C4-2B (cell line): Measurements from ENCODE around the gene CACNB3.

Experiments used
- H3K27ac ChIP-seq: fragments of 450-650 bp; 2 replicates; pipeline ENCODE4 v1.5.1; 2017
- ZFX ChIP-seq: fragments of 450-650 bp; IDR thresholded peaks from 2 replicates; pipeline ENCODE4 v1.6.1; 2017
- TF ChIP-seq, protein P1 (sequence below): fragments of 450-650 bp; conservative IDR thresholded peaks from 2 replicates; pipeline ENCODE4 v1.5.1; 2017; ENCODE audit warnings: mild to moderate bottlenecking

The CACNB3 gene

GRCh38 chr12:48861111-48861510 lies 42.8 kb downstream of the CACNB3 start:
- H3K27ac ChIP-seq, result no peak overlapping the region
- TF ChIP-seq ZFX, result no peak
- TF ChIP-seq, protein P1, sequence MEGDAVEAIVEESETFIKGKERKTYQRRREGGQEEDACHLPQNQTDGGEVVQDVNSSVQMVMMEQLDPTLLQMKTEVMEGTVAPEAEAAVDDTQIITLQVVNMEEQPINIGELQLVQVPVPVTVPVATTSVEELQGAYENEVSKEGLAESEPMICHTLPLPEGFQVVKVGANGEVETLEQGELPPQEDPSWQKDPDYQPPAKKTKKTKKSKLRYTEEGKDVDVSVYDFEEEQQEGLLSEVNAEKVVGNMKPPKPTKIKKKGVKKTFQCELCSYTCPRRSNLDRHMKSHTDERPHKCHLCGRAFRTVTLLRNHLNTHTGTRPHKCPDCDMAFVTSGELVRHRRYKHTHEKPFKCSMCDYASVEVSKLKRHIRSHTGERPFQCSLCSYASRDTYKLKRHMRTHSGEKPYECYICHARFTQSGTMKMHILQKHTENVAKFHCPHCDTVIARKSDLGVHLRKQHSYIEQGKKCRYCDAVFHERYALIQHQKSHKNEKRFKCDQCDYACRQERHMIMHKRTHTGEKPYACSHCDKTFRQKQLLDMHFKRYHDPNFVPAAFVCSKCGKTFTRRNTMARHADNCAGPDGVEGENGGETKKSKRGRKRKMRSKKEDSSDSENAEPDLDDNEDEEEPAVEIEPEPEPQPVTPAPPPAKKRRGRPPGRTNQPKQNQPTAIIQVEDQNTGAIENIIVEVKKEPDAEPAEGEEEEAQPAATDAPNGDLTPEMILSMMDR, result no peak

GRCh38 chr12:48862760-48863159 lies 44.5 kb downstream of the CACNB3 start:
- no peak for TF ChIP-seq ZFX
- TF ChIP-seq, protein P1, result no peak
- no peak overlapping the region for H3K27ac ChIP-seq

GRCh38 chr12:48863291-48863690 lies 45.0 kb downstream of the CACNB3 start:
- H3K27ac ChIP-seq, result no peak overlapping the region
- TF ChIP-seq, protein P1, result no peak
- TF ChIP-seq ZFX, result no peak

GRCh38 chr12:48865281-48866051 lies 47.2 kb downstream of the CACNB3 start, which contains the start of gene RND1:
RND1 (minus strand) TSS chr12:48865870; CDS start chr12:48865767, 103 bp downstream.
- TF ChIP-seq, protein P1, result no peak
- TF ChIP-seq ZFX, result no peak
- peak within 1 kb of the TSS; percentile 44 for H3K27ac ChIP-seq

DNA sequence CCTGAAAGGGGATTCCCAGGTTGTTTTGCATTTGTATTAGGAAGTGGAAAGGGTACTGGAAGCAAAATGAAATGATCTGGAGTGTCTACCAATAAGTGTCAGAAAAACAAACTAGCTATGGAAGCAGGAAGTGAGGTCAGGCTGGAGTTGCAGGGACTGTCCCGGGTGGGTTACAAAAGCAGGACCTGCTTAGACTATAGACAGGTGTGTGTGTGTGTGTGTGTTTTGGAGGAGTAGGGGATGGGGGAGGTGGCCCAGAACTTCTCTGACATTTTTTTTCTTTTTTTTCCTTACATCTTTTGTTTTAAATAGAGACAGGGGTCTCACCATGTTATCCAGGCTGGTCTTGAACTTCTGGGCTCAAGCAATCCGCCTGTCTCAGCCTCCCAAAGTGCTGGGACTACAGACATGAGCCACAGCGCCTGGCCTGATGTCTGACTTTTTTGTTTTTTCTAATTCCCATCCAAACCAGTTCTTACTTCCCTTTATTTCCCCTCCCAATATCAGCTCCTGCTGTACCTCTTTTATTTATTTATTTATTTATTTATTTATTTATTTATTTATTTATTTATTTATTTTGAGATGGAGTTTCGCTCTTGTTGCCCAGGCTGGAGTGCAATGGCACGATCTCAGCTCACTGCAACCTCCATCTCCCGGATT lies 47.9 kb downstream of the CACNB3 start:
- TF ChIP-seq ZFX, result no peak
- TF ChIP-seq, protein P1, result no peak
- H3K27ac ChIP-seq, result peak overlapping the region; percentile 44

GRCh38 chr12:48868451-48868850 lies 50.2 kb downstream of the CACNB3 start:
- H3K27ac ChIP-seq, result peak overlapping the region; percentile 44

GRCh38 chr12:48869191-48869590 lies 50.9 kb downstream of the CACNB3 start:
- TF ChIP-seq ZFX, result 0 out of 2 replicates have a peak, but pooled peaks have one; percentile 31
- TF ChIP-seq, protein P1, result no peak
- H3K27ac ChIP-seq, result peak overlapping the region; percentile 44

More at GRCh38 chr12:48868451-48868850, 50.2 kb downstream of the CACNB3 start:
- TF ChIP-seq ZFX, result no peak
- TF ChIP-seq, protein P1, result no peak
